Psoas muscle (tissue), 8 donors: ENCODE results near the gene MAPK7. TPM values are rescaled to one million over a fixed set of nuclear protein-coding genes. Genes with fewer than 3 reads are reported as not detected.
A peak's percentile ranks its signal among the peaks of the same experiment; 100 is the strongest.

ENCODE experiments used
- ATAC-seq, 4 donors: fragments of 200-7000 bp; cut with Tn5 transposase; one replicate each; pipeline ENCODE4 v1.9.1; 2020; ENCODE audit warnings: moderate library complexity in 3 of 4, mild to moderate bottlenecking in 2 of 4
- DNase-seq, 2 donors: peaks; one replicate each; pipeline ENCODE4 v3.0.0-alpha.2; 2020
- H3K27ac ChIP-seq: fragments of 200-600 bp; one replicate; pipeline ENCODE4 v1.8.0; 2022
- H3K27me3 ChIP-seq, 3 donors: fragments of 200-600 bp in 1 of 3; one replicate each; pipeline versions ENCODE4 v1.6.1 to v1.8.0; 2013 to 2022; ENCODE audit warnings: low read length in 2 of 3, mild to moderate bottlenecking in 2 of 3, moderate library complexity in 1 of 3; ENCODE audit not compliant: insufficient read depth in 3 of 3
- H3K36me3 ChIP-seq, 2 donors: fragments of 200-600 bp in 1 of 2; one replicate each; pipeline versions ENCODE4 v1.6.1 to v1.8.0; 2013 to 2022; ENCODE audit warnings: low read depth in 1 of 2, mild to moderate bottlenecking in 1 of 2, moderate library complexity in 1 of 2; ENCODE audit not compliant: insufficient read depth in 1 of 2
- H3K4me1 ChIP-seq: fragments of 200-600 bp; one replicate; pipeline ENCODE4 v1.8.0; 2022
- H3K4me3 ChIP-seq: fragments of 200-600 bp; one replicate; pipeline ENCODE4 v1.8.0; 2022; ENCODE audit warnings: mild to moderate bottlenecking
- H3K9me3 ChIP-seq: fragments of 200-600 bp; one replicate; pipeline ENCODE4 v1.8.0; 2022
- CTCF ChIP-seq: fragments of 200-600 bp; IDR thresholded peaks from one replicate; pipeline ENCODE4 v1.8.0; 2022; ENCODE audit warnings: antibody characterized with exemption
- WGBS, 3 donors: extraction: QIAGEN DNeasy Blood & Tissue Kit; methylation state at CpG; one replicate each; pipeline versions ENCODE4 v1.1.6 to v1.1.7; 2013; 5-methylcytosine and 5-hydroxymethylcytosine counted together
- intact Hi-C, 2 donors: fragments of 100-400 bp; cut with DNase I; formaldehyde crosslinking; loops; one replicate each; pipeline versions ENCODE4 v1.11.0 to v1.14.2; 2022
- long read RNA-seq, 2 donors: library from polyadenylated mRNA; unstranded; transcript quantifications; one replicate each; pipeline ENCODE4 v2.0.0, GENCODE V29; 2021
- polyA plus RNA-seq, 3 donors: library from polyadenylated mRNA; stranded (reverse); fragments of 200-250 nt; gene quantifications; one replicate each; pipeline ENCODE4 v1.2.3, GENCODE V29; 2013
- total RNA-seq, 4 donors: library from RNA; stranded (reverse); fragmentation: NEBNext Ultra II Directional in 2 of 4; extraction: Animal tissue kit (Norgen Biotek cat#: 25700) in 2 of 4; gene quantifications; one replicate each; pipeline versions ENCODE4 v1.2.1 to v1.2.4, GENCODE V29; 2021 to 2023
- donor health status: healthy with polysubstance abuse.
- donor health status: DM: no; HTN: no; CAD: no; lungs with moderate emphysema.
- donor health status: Bipolar disorder and iron deficiency.
- donor health status: healthy.
- donor health status: DM: yes; HTN: yes; CAD: no.
- donor health status: DM: no; HTN: no; CAD: no.
- donor health status: DM: no; HTN: no; CAD: no.
- donor health status: DM: yes; HTN: yes; CAD: no.

The MAPK7 gene
- total RNA-seq = 1 to 10 TPM; 6.7 to 9.8 (median 7.6) TPM
- polyA plus RNA-seq = 10 to 100 TPM in 1 of 3 donors, 1 to 10 TPM in 2; 6.1 to 12.6 (median 6.9) TPM
- long read RNA-seq, donor 1, full-length matches to known transcripts = 2 of 3 reads
- long read RNA-seq, donor 1, partial matches to known transcripts = 1 of 3 reads
- long read RNA-seq, donor 1, other reads (novel, unspliced or antisense) = 0 of 3 reads
- long read RNA-seq, donor 2, full-length matches to known transcripts = 2 of 3 reads
- long read RNA-seq, donor 2, partial matches to known transcripts = 0 of 3 reads
- long read RNA-seq, donor 2, other reads (novel, unspliced or antisense) = 1 of 3 reads

GRCh38 chr17:19378416-19379360 is at the start of gene MAPK7:
TSS of gene MAPK7 (plus strand) at chr17:19378498. CDS start at chr17:19378901, 403 bp downstream.
- intact Hi-C loops = no loop called here
- TF ChIP-seq CTCF = no peak
- Histone ChIP-seq H3K4me1 (peaks cover 16% of the 10 kb centered on the region), H3K36me3 (peaks cover 0 to 42% of the 10 kb centered on the region in 2 donors), H3K4me3 (peak within 1 kb of the TSS; percentile 74), H3K27ac (peak within 1 kb of the TSS; percentile 94), H3K9me3 (no peaks in the 10 kb centered on the region), H3K27me3 (no peaks in the 10 kb centered on the region)
- ATAC-seq (peak; percentile 1 to 11 (median 5)), DNase-seq (peak in 1 of 2 donors; percentile 55)
- 4 to 7% (median 5%) methylated on average over 43 to 69 of the region's 69 CpGs for WGBS, 3 donors

DNA sequence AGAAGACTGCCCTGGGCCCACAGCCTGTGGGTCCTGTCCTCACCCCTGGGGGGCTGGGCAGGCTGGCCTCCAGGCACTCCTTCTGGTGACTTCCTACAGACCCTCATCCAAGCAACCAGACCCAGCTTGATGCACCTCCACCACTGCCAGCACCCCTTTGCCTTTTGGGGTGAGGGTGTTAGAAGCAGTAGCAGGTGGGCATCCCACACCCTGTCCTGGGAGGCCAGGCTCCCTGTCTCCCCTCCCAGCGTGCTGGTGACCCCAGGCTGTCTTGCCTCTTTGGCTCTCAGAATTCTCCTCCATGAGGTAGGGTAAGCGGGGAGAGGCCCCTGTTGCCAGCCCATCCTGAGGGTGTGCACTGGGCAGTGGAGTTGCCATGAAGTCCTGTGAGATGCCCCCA is 49.2 kb upstream of the MAPK7 start:
- peaks cover 5% of the 10 kb centered on the region for H3K9me3 ChIP-seq
- no peaks in the 10 kb centered on the region for H3K4me1 ChIP-seq
- intact Hi-C loops = no loop called here
- no peaks in the 10 kb centered on the region for H3K27me3 ChIP-seq
- DNase-seq (no peak), ATAC-seq (no peak)
- no peak for TF ChIP-seq CTCF
- 94 to 100% (median 96%) methylated on average over 2 of the region's 2 CpGs for WGBS, 3 donors
- no peak overlapping the region for H3K4me3 ChIP-seq
- no peak overlapping the region for H3K27ac ChIP-seq
- peaks cover 0 to 40% of the 10 kb centered on the region in 2 donors for H3K36me3 ChIP-seq

GRCh38 chr17:19329839-19330238 is 48.5 kb upstream of the MAPK7 start:
- DNase-seq = no peak
- no peak for TF ChIP-seq CTCF
- Histone ChIP-seq H3K4me1 (no peaks in the 10 kb centered on the region), H3K4me3 (no peak overlapping the region), H3K9me3 (peaks cover 5% of the 10 kb centered on the region), H3K27ac (no peak overlapping the region), H3K36me3 (peaks cover 0 to 44% of the 10 kb centered on the region in 2 donors), H3K27me3 (no peaks in the 10 kb centered on the region)
- no peak for ATAC-seq
- WGBS, 3 donors = 88 to 100% (median 91%) methylated on average over 2 of the region's 2 CpGs
- intact Hi-C loops = no loop called here

- 69 to 77% (median 75%) methylated on average over 3 of the region's 3 CpGs for WGBS, 3 donors
- H3K4me3 ChIP-seq = no peak overlapping the region
- TF ChIP-seq CTCF = no peak
- no peaks in the 10 kb centered on the region for H3K4me1 ChIP-seq
- peaks cover 5% of the 10 kb centered on the region for H3K9me3 ChIP-seq
- H3K27ac ChIP-seq = no peak overlapping the region
- ATAC-seq = no peak
- H3K27me3 ChIP-seq = no peaks in the 10 kb centered on the region
- intact Hi-C loops = no loop called here
- DNase-seq = no peak
- H3K36me3 ChIP-seq = peaks cover 0 to 44% of the 10 kb centered on the region in 2 donors
These were observed 48.0 kb upstream of the MAPK7 start for GRCh38 chr17:19330271-19330670.
